Tibial artery (tissue), 4 donors: Measurements from ENCODE around the gene TSPAN5.
A peak's percentile ranks its signal among the peaks of the same experiment; 100 is the strongest.

Experiments
- DNase-seq, 2 donors: peaks; one replicate each; pipeline ENCODE4 v3.0.0-alpha.2; 2019
- H3K27ac ChIP-seq, 2 donors: fragments of 200-600 bp; sonication (generic) in 1 of 2; 1 replicate in 1 of 2; 2 replicates in 1 of 2; pipeline ENCODE4 v1.5.1; 2018 to 2019; ENCODE audit warnings: mild to moderate bottlenecking in 1 of 2
- H3K27me3 ChIP-seq, 2 donors: fragments of 200-600 bp; sonication (generic) in 1 of 2; one replicate each; pipeline versions ENCODE4 v1.5.1 to v1.6.0; 2016 to 2019
- H3K36me3 ChIP-seq, 3 donors: fragments of 200-600 bp; sonication (generic) in 2 of 3; one replicate each; pipeline ENCODE4 v1.5.1; 2016 to 2019; ENCODE audit warnings: mild to moderate bottlenecking in 2 of 3
- H3K4me1 ChIP-seq, 4 donors: fragments of 200-600 bp; sonication (generic) in 2 of 4; 1 replicate in 3 of 4; 2 replicates in 1 of 4; pipeline ENCODE4 v1.5.1; 2016 to 2019
- H3K4me3 ChIP-seq, 2 donors: fragments of 200-600 bp; sonication (generic) in 1 of 2; 1 replicate in 1 of 2; 2 replicates in 1 of 2; pipeline ENCODE4 v1.5.1; 2018 to 2019; ENCODE audit warnings: mild to moderate bottlenecking in 2 of 2
- H3K9me3 ChIP-seq, 3 donors: fragments of 200-600 bp; sonication (generic) in 1 of 3; one replicate each; pipeline ENCODE4 v1.5.1; 2016 to 2019
- CTCF ChIP-seq, 2 experiments: fragments of 200-600 bp in 1 of 2; fragments of 450-650 bp in 1 of 2; IDR thresholded peaks; one replicate each; pipeline ENCODE4 v1.5.1; 2017 to 2019; ENCODE audit warnings: antibody characterized with exemption in 2 of 2, mild to moderate bottlenecking in 1 of 2, moderate library complexity in 1 of 2
- intact Hi-C: fragments of 100-400 bp; cut with DNase I; formaldehyde crosslinking; loops from one replicate; pipeline ENCODE4 v1.15.0; 2023; ENCODE audit warnings: low total_unique reads

Gene TSPAN5

GRCh38 chr4:98653890-98654867, 4.2 kb downstream of the TSPAN5 start:
- Histone ChIP-seq H3K4me3 (no peak overlapping the region), H3K36me3 (no peaks in the 10 kb centered on the region), H3K9me3 (no peaks in the 10 kb centered on the region), H3K27me3 (no peaks in the 10 kb centered on the region), H3K27ac (no peak overlapping the region), H3K4me1 (peaks cover 0 to 40% (median 13%) of the 10 kb centered on the region in 4 donors)
- no peak for TF ChIP-seq CTCF (IDR thresholded peaks at IDR 0.05)
- intact Hi-C loops: no loop called here
- DNase-seq: no peak

- DNase-seq: no peak
Measured at GRCh38 chr4:98652996-98653395, 5.4 kb downstream of the TSPAN5 start.

GRCh38 chr4:98648602-98649001, 9.8 kb downstream of the TSPAN5 start:
- intact Hi-C loops: no loop called here
- DNase-seq: no peak
- no peak for TF ChIP-seq CTCF (IDR thresholded peaks at IDR 0.05)
- Histone ChIP-seq H3K36me3 (no peaks in the 10 kb centered on the region), H3K27me3 (no peaks in the 10 kb centered on the region), H3K27ac (peak overlapping the region; percentile 27 to 47), H3K4me3 (no peak overlapping the region), H3K4me1 (peaks cover 0 to 21% (median 1%) of the 10 kb centered on the region in 4 donors), H3K9me3 (no peaks in the 10 kb centered on the region)

More at GRCh38 chr4:98652996-98653395, 5.4 kb downstream of the TSPAN5 start:
- Histone ChIP-seq H3K4me3 (no peak overlapping the region), H3K9me3 (no peaks in the 10 kb centered on the region), H3K27ac (no peak overlapping the region), H3K4me1 (peaks cover 0 to 51% (median 13%) of the 10 kb centered on the region in 4 donors), H3K27me3 (no peaks in the 10 kb centered on the region), H3K36me3 (no peaks in the 10 kb centered on the region)
- intact Hi-C loops: no loop called here
- no peak for TF ChIP-seq CTCF (IDR thresholded peaks at IDR 0.05)

- no peaks in the 10 kb centered on the region for H3K36me3 ChIP-seq
- H3K4me3 ChIP-seq: no peak overlapping the region
- H3K4me1 ChIP-seq: peaks cover 0 to 21% (median 1%) of the 10 kb centered on the region in 4 donors
- TF ChIP-seq CTCF (IDR thresholded peaks at IDR 0.05): no peak
- DNase-seq: no peak
- H3K9me3 ChIP-seq: no peaks in the 10 kb centered on the region
- intact Hi-C loops: no loop called here
- H3K27ac ChIP-seq: no peak overlapping the region
- H3K27me3 ChIP-seq: no peaks in the 10 kb centered on the region
Measured at GRCh38 chr4:98646422-98646821, 12.0 kb downstream of the TSPAN5 start.

GRCh38 chr4:98645527-98645926, 12.9 kb downstream of the TSPAN5 start:
- Histone ChIP-seq H3K27ac (no peak overlapping the region), H3K4me3 (no peak overlapping the region), H3K36me3 (no peaks in the 10 kb centered on the region), H3K9me3 (no peaks in the 10 kb centered on the region), H3K4me1 (peaks cover 0 to 21% (median 1%) of the 10 kb centered on the region in 4 donors), H3K27me3 (no peaks in the 10 kb centered on the region)
- DNase-seq: no peak
- TF ChIP-seq CTCF (IDR thresholded peaks at IDR 0.05): no peak
- intact Hi-C loops: no loop called here
